HepG2 (cell line): Measurements from ENCODE around the gene CCDC88B. TPM values are rescaled to one million over a fixed set of nuclear protein-coding genes. Genes with fewer than 3 reads are reported as not detected.

Experiments
- ATAC-seq: fragments of 200-7000 bp; cut with Tn5 transposase; 3 replicates; pipeline ENCODE4 v1.9.1; 2020; ENCODE audit warnings: mild to moderate bottlenecking, moderate library complexity
- BruUV-seq: library from RNA; stranded (reverse); fragments of 400-500 nt; replicated peaks from 2 replicates; lab custom pipeline; 2021; lab: Mats Ljungman, UMichigan
- CTCF ChIA-PET: fragments of 300-600 bp; formaldehyde crosslinking; extraction: SDS; loops from one replicate; lab custom pipeline; 2021; ENCODE audit warnings: low total read pairs, inconsistent platforms, low intra/inter-chr PET ratio; lab: Yijun Ruan, JAX
- POLR2A ChIA-PET: fragments of 350-600 bp; sonication (Branson Sonifier 250); formaldehyde crosslinking; loops from one replicate; lab custom pipeline; 2020; ENCODE audit warnings: antibody characterized with exemption, inconsistent platforms; lab: Yijun Ruan, JAX
- DNase-seq: peaks from one replicate; pipeline ENCODE4 v3.0.0-alpha.2; 2015; ENCODE audit warnings: low spot score
- FAIRE-seq: peaks from 3 replicates; lab custom pipeline; 2011; peaks lifted over from hg19 to GRCh38; lab: Jason Lieb, UNC
- H2AFZ ChIP-seq: one replicate; pipeline ENCODE4 v1.6.1; 2011; ENCODE audit warnings: low read length, inconsistent platforms
- H3K27ac ChIP-seq: fragments of 300-600 bp; 3 replicates; pipeline ENCODE4 v1.8.0; 2011; ENCODE audit warnings: mixed run types, mild to moderate bottlenecking, mixed read lengths, low read length, inconsistent platforms; ENCODE audit not compliant: insufficient read depth; ENCODE audit errors: extremely low read length
- H3K27me3 ChIP-seq, 2 experiments: fragments of 200-600 bp in 1 of 2; 2 replicates in 1 of 2; 3 replicates in 1 of 2; pipeline versions ENCODE4 v1.6.0 to v1.8.0; 2011; ENCODE audit warnings: low read length in 2 of 2, mild to moderate bottlenecking in 2 of 2, moderate library complexity in 2 of 2, inconsistent platforms in 1 of 2; ENCODE audit not compliant: insufficient read depth in 2 of 2, control insufficient read depth in 1 of 2
- H3K36me3 ChIP-seq, 2 experiments: fragments of 200-600 bp in 1 of 2; replicated peaks in 1 of 2; 2 replicates in 1 of 2; 3 replicates in 1 of 2; pipeline versions ENCODE4 v1.5.1 to v1.8.0; 2011; ENCODE audit warnings: low read length in 2 of 2, inconsistent platforms in 1 of 2; ENCODE audit not compliant: insufficient read depth in 2 of 2, control insufficient read depth in 1 of 2
- H3K4me1 ChIP-seq: 2 replicates; pipeline ENCODE4 v1.5.1; 2012; ENCODE audit warnings: low read length, inconsistent platforms; ENCODE audit not compliant: insufficient read depth
- H3K4me2 ChIP-seq: 2 replicates; pipeline ENCODE4 v1.6.0; 2011; ENCODE audit warnings: low read depth, low read length, inconsistent platforms
- H3K4me3 ChIP-seq, 3 experiments: fragments of 200-600 bp in 1 of 3; sonication (generic), shearing (Covaris generic) in 1 of 3; replicated peaks in 1 of 3; 2 replicates each; pipeline ENCODE4 v1.5.1; 2011 to 2016; ENCODE audit warnings: low read length in 3 of 3, inconsistent platforms in 2 of 3, low read depth in 2 of 3, mild to moderate bottlenecking in 2 of 3, control low read depth in 1 of 3, mixed read lengths in 1 of 3; ENCODE audit not compliant: insufficient read depth in 1 of 3
- H3K79me2 ChIP-seq: one replicate; pipeline ENCODE4 v1.6.1; 2011; ENCODE audit warnings: low read length, inconsistent platforms; ENCODE audit not compliant: insufficient read depth
- H3K9ac ChIP-seq: 2 replicates; pipeline ENCODE4 v1.6.0; 2011; ENCODE audit warnings: mild to moderate bottlenecking, low read depth, low read length, inconsistent platforms; ENCODE audit not compliant: insufficient read depth
- H3K9me3 ChIP-seq: 2 replicates; pipeline ENCODE4 v1.5.1; 2012; ENCODE audit warnings: mild to moderate bottlenecking, low read length
- H4K20me1 ChIP-seq: 2 replicates; pipeline ENCODE4 v1.6.0; 2011; ENCODE audit warnings: inconsistent platforms, mild to moderate bottlenecking, low read length, moderate library complexity; ENCODE audit not compliant: insufficient read depth
- CTCF ChIP-seq: sonication (generic); formaldehyde crosslinking; IDR thresholded peaks from 2 replicates; pipeline ENCODE4 v1.5.0; 2020; ENCODE audit warnings: mild to moderate bottlenecking, missing genetic modification reagents, moderate library complexity
- FOXP1 ChIP-seq, 2 experiments: fragments of 450-650 bp in 1 of 2; IDR thresholded peaks; 2 replicates each; pipeline ENCODE4 v1.6.1; 2017 to 2018; ENCODE audit warnings: antibody characterized with exemption in 1 of 2
- KAT8 ChIP-seq: IDR thresholded peaks from 2 replicates; pipeline ENCODE4 v1.6.1; 2016; ENCODE audit warnings: missing genetic modification reagents, missing compliant biosample characterization
- PBX2 ChIP-seq: IDR thresholded peaks from 2 replicates; pipeline ENCODE4 v1.6.1; 2016; ENCODE audit warnings: control low read depth
- PHF20 ChIP-seq: sonication (generic); formaldehyde crosslinking; IDR thresholded peaks from 2 replicates; pipeline ENCODE4 v1.5.0; 2020; ENCODE audit warnings: mild to moderate bottlenecking, missing genetic modification reagents
- STAG1 ChIP-seq: sonication (generic); formaldehyde crosslinking; IDR thresholded peaks from 2 replicates; pipeline ENCODE4 v1.4.0; 2020; ENCODE audit warnings: missing genetic modification reagents
- ZFP36 ChIP-seq: fragments of 150-350 bp; IDR thresholded peaks from 2 replicates; pipeline ENCODE4 v1.6.1; 2018; ENCODE audit warnings: borderline replicate concordance, low read length, low read depth; ENCODE audit not compliant: partially characterized antibody
- ZNF552 ChIP-seq: sonication (generic); formaldehyde crosslinking; IDR thresholded peaks from 2 replicates; pipeline ENCODE4 v1.9.0; 2022; ENCODE audit warnings: missing genetic modification reagents, mild to moderate bottlenecking, borderline replicate concordance
- ZNF607 ChIP-seq: sonication (generic); formaldehyde crosslinking; IDR thresholded peaks from 2 replicates; pipeline ENCODE4 v1.5.1; 2020; ENCODE audit warnings: missing genetic modification reagents, mild to moderate bottlenecking, borderline replicate concordance
- ZNF720 ChIP-seq: sonication (generic); formaldehyde crosslinking; IDR thresholded peaks from 2 replicates; pipeline ENCODE4 v1.4.0; 2020; ENCODE audit warnings: missing genetic modification reagents
- WGBS: methylation state at CpG from one replicate; pipeline ENCODE4 v1.1.6; 2017; ENCODE audit warnings: low lambda C conversion rate; 5-methylcytosine and 5-hydroxymethylcytosine counted together
- in situ Hi-C: cut with HindIII; loops from 2 replicates; pipeline ENCODE4 v1.10.0; 2017; ENCODE audit warnings: low pct_unique_long_range_greater_than_20kb; ENCODE audit not compliant: extremely low pct_ligation_motif_present
- intact Hi-C: fragments of 100-400 bp; cut with micrococcal nuclease; formaldehyde crosslinking; loops from one replicate; pipeline ENCODE4 v1.10.0; 2022; ENCODE audit not compliant: unreplicated experiment
- polyA plus RNA-seq, 8 experiments: library from polyadenylated mRNA; depleted of rRNA in 3 of 8; stranded (reverse) in 7 of 8; unstranded in 1 of 8; fragments of >200 nt; fragmentation: Illumina TruSeq in 4 of 8; extraction: Trizol in 4 of 8; gene quantifications; 2 replicates each; pipeline versions ENCODE4 v1.2.1 to v1.2.3, GENCODE V29; 2011 to 2016; ENCODE audit warnings: low read depth in 4 of 8, missing spikeins in 1 of 8, mixed read lengths in 1 of 8; ENCODE audit not compliant: insufficient read depth in 1 of 8
- total RNA-seq, 5 experiments: library from RNA; depleted of rRNA; stranded (reverse); fragments of >200 nt; fragmentation: Illumina TruSeq; extraction: Trizol; gene quantifications; 2 replicates each; pipeline ENCODE4 v1.2.3, GENCODE V29; 2016; ENCODE audit warnings: low read depth in 1 of 5

CCDC88B gene
- total and polyA plus RNA-seq, 2 of the 13 experiments (the other 11 are each of a cell fraction or from before 2014, with no cell fraction given): 3.6 to 4.8 TPM

- TF ChIP-seq ZFP36 (no peak), PHF20 (CRISPR knock-in tag) (no peak), PBX2 (no peak), FOXP1 (IDR thresholded peaks at IDR 0.05) (no peak), FOXP1 (CRISPR knock-in tag; IDR thresholded peaks at IDR 0.05) (no peak), ZNF607 (no peak), ZNF720 (CRISPR knock-in tag) (no peak), ZNF552 (CRISPR knock-in tag) (no peak), STAG1 (CRISPR knock-in tag) (peak; percentile 48), CTCF (CRISPR knock-in tag) (peak; percentile 67), KAT8 (CRISPR knock-in tag) (no peak)
- ATAC-seq (peak; percentile 5; the same call in 1 of the 3 replicates), FAIRE-seq (no peak), DNase-seq (no peak)
- intact Hi-C loops (no loop called here), in situ Hi-C loops (no loop called here)
- Histone ChIP-seq H3K79me2 (no peaks in the 10 kb centered on the region), H4K20me1 (no peaks in the 10 kb centered on the region), H3K9ac (no peak overlapping the region), H3K36me3 (no peaks in the 10 kb centered on the region), H2AFZ (no peak overlapping the region), H3K4me1 (peaks cover 54% of the 10 kb centered on the region), H3K4me3 (no peak overlapping the region; a peak in 1 of 6 replicates), H3K4me2 (no peak overlapping the region), H3K27me3 (peaks cover 3 to 37% of the 10 kb centered on the region in 2 experiments; a peak in 4 of 5 replicates), H3K27ac (no peak overlapping the region), H3K9me3 (no peaks in the 10 kb centered on the region)
- ChIA-PET POLR2A (interaction anchor here (1.0 to 1.1 kb wide), 2 partner anchors 11 to 27 kb away, joined by 3 read pairs; partner anchors contain the start of genes PRDX5 and TRMT112), CTCF (no interaction called here)
- BruUV-seq: no TSS peak
- WGBS: 26% methylated on average over 7 of the region's 18 CpGs
Observed at GRCh38 chr11:64343767-64344559, 4.0 kb downstream of the CCDC88B start.
